GM18909 (cell line): ENCODE results near the gene ERI3.

Source experiments
- ATAC-seq: cut with Tn5 transposase; IDR thresholded peaks from one replicate; pipeline ENCODE4 v1.9.1; 2021; ENCODE audit warnings: mild to moderate bottlenecking; ENCODE audit not compliant: unreplicated experiment, poor library complexity

The ERI3 gene

GRCh38 chr1:44263568-44264450 lies 91.2 kb downstream of the ERI3 start:
- ATAC-seq, result no peak

DNA sequence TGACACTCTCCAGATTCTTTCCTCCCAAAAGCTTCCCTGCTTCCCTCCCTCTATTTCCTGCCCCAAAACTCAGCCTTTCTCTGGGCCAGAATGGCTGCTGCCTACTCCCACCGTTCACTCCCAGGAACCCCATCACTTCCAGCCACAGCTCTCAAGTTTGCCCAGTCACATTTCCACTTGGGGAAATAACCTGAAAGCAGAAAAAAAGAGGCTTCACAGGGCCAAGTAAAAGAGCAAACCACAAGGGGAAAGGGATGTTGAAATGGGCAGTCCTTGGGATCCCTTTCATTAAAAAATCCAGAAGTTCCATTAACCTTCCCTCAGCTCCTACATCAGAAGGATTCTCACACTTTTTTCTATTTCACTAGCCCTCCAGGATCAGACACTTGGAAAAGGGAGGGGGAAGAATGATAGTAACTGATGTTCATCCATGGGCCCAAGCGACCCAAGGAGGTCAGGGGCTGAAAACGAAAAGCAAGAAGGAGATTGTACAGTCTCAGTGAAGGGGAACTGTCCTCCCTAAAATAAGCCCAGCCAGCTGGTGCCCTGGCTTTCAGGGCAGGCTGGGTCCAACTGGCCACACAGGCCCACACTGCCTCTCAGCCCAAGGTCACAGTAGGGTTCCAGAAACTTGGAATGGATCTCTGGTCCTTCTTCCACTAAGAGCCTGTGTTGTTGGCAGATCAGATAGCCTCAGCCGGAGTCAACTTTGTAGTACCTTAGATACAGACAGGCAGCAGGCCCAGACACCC lies 92.1 kb downstream of the ERI3 start:
- ATAC-seq, result no peak

DNA sequence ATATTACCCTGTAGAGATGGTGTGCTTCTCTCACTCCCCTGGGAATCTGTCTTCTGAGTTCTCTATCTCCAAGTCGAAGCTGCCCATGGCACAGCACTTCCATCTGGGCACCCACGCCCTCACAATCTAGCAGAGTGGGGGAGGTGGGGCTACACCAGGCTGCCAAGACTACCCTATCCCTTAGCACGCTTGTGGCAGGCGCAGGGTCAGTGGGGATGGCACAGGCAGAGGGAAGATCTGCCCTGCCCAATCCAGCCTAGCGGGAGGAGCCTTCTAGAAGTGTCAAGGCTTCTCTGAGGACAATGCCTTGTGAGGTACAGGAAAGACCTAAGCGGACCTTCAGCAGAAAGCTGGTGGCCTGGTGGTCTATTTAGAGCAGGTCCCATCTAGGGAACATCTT lies 92.6 kb downstream of the ERI3 start:
- no peak for ATAC-seq

- ATAC-seq, result no peak
These were observed 93.1 kb downstream of the ERI3 start for GRCh38 chr1:44261962-44262361.

GRCh38 chr1:44261171-44261817 lies 93.8 kb downstream of the ERI3 start:
- ATAC-seq, result no peak

DNA sequence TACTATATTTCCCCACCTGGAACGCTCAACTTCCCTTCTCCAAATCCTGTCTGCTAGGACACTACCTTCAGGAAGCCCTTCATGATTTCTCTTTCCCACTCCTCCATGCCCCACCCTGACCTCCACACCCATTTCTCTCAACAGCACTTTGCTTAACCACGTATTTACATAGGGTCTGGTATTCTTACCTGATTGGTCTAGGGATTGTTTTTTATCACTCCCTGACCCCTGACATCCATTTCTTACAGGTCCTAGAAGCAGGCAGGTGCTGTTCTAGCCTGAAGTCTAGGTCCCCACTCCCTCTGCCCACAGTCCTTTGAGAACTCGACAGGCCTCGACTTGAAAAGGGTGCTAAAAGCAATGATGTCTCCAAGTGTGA lies 94.3 kb downstream of the ERI3 start:
- ATAC-seq, result no peak

GRCh38 chr1:44259090-44259489 lies 96.0 kb downstream of the ERI3 start:
- ATAC-seq, result no peak

DNA sequence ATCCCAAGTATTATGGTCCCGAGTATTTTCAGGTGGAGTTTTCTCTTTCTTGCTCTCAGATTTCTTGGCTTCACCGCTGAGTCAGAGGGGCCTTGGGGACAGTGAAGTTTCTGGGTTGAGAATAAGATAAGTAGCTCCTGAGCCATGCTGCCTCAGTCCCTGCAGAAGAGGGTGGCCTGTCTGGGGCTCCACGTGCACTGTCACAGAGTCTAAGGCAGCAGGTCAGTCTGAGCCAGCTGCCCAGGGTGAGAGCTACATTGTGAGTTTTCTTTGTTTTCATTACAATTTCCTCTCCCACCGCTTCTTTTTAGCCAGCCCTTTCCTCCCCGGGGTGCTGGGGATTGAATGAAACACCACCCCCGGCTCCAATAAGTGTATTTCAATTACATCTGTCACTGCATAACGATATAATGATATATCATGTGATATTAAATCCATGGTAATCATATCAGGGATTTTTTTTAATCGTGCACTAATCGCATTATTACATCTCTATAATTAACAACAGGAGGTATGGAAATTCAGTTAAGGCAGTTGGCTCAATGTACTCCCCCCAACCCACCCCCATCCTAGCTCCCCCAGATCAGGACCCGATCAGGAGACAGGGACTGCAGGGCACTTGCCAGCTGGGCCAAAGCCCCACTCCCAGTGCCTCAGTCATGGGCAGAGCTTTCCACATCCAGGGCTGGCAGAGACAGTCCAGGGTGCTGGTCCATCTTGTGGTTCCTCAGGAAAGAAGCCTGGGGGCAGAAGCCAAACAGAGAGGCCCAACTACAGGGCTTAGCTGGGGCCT lies 98.1 kb downstream of the ERI3 start:
- ATAC-seq, result no peak

GRCh38 chr1:44254392-44254910 lies 100.6 kb downstream of the ERI3 start:
- ATAC-seq, result no peak

DNA sequence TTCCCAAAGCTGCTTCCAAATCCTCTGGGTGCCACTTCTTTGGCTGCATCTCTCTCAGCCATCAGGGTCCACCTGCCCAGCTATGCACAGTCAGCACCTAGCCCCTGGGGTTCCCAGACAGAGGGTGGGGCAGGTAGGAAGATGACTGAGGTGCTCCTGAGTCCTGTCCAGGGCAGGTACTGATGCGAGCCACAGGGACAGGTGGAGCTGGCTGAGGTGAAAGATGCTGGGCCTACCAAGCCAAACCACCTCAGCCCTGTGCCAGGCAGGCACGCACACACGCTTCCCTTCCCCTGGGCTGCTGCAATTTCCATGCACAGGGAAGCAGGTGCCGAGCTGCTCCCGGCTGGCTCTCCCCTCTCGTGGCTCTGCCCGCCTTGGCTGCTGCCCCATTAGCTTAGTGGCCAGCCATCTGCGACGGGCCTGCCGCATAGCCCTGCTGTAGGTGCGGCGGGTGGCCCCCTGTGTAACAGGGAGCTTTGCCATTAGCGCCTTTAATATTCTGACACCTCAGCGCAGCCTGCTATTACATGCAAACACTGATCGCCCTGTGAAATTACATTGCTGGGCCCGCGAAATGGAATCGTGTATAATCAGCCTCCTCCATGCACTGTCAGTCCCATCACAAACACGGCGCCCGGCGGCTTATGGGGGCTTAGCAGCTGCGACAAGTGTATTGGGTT lies 102.9 kb downstream of the ERI3 start:
- no peak for ATAC-seq

DNA sequence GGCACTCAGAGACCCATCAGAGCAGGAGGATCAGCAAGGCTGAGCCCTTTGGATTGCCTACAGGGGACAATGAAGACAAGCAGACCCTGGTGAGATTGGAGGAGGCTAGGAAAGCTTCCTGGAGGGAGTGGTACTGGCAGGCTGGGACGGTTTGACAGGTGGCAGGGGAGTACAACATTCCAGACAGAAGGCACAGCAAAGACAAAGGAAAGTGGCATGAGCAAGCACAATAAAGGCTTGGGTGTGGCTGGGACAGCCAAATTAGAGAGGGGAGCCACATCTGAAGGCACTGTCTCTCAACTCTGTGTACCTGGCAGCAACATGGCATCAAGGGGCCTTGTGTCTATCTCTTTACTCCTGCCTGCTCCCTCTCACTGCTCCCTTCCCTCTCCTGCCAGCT lies 103.6 kb downstream of the ERI3 start:
- ATAC-seq, result no peak

DNA sequence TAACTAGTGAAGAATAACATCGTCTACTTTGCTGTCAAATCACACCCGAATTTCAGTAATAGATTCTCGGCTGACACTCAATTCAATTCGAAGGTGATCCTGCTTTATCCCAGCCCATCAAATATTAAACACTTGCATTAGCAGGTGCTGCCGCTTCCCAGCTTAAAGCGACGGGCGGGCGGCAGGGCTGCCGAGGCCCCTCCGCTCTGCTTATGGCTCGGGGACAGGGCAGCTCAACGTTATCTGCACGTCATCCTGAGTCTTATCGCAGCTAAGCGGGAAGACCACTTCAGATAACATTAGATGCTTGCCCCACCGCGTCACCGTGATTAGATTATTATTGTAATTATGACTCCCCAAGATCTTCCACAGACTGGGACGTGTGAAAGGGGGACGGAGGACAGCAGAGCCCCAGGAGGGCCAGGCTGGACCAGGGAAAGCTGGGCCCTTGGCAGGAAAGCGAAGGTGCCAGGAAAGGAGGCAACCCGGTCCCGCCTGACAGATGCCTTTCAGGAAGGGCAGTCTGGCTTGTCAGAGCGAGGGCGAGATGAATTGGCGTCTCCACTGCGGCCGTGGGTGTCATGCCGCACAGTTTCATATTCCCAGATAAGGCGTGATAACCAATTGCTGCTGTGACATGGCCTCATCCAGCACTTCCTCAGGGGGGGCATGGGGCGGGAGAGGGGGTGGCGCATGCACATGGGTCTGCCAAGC lies 104.8 kb downstream of the ERI3 start:
- no peak for ATAC-seq

DNA sequence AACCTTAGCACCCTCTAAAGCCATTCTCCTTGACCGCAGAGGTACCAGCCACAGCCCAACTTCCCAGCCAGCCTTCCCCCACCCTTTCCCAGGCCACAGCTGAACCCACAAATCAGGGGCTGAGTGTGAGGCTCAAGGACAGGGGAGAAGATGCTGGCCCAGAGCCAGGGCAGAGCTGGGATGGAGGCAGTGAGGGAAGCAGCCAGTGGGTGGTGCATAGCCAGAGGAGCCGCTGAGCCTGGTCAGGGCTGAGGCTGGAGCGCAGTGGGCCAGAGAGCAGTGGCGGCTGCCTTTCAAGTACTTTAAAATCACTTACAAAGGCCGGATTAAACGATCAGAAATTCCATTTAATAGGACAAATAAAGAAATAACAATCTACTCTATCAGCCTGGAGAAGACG lies 105.5 kb downstream of the ERI3 start:
- no peak for ATAC-seq

DNA sequence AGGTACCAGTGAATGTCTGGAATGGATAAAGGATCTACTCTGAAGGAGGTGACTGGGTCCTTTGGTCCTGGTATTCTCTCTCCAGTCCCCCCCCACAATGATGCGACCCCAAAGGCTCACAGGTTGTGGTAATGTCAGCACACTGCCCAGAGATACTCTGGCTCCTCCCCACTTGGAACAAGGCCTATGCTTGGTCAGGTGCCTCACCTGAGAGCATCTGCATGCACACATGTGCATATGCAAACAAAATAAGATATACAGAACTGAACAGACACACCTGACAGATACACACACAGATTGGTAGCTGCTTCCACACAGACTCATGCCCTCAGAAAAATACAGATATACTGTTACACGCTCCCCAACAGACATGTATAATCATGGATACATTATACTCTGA lies 108.3 kb downstream of the ERI3 start:
- no peak for ATAC-seq

- no peak for ATAC-seq
These were observed 110.1 kb downstream of the ERI3 start for GRCh38 chr1:44244986-44245385.

DNA sequence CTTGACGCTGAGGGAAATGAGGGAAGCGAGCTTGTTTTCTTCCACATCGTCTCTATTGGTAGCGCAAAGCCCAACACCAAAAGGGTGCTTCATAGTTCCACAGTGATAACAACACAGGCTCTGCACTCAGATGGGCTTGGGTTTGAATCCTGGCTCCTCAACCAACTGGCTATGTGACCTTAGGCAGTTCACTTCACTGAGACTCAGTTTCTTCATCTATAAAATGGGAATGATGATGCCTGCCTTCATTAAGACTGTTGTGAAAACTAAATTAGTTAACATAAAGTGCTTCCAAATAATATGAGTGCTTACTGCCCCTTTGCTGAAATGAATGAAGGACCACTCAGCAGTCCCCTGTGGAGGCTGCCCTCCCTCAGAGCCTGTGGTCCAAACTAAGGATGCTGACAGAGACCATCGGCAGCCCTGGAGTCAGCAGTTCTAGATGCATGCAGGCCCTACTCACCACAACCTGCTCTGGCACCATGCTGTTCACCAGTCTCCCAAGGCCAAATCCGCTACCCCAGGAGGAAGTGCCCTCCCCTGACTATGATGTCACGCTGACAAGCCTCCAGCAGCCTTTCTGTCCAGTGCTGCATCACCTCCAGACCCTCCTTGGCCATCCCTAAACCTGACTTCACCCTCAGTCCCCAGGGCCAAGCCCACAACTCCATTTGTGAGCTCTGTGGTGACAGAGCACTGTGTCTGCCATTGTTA lies 111.1 kb downstream of the ERI3 start:
- no peak for ATAC-seq

DNA sequence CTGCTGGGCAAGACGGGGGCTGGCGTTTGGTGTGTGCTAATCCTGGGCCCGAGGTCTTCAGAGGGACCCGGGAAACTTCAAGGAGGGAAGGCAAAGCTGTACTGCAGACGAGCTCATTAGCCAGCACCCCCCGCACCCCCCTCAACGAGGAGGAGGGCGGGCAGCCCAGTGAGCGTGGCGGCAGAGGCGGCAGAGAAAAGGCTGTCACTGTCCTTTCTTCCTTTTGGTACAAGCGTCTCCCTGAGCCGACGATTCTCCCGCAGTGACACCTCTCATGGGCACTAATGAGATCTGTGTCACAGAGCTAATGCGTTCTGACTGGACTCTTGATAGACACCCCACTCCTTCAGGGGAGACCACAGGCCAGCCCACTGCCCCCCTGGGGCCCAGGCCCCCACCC lies 112.3 kb downstream of the ERI3 start:
- ATAC-seq, result no peak
